ENCODE results near the gene TTC3. TPM values are rescaled to one million over a fixed set of nuclear protein-coding genes. Genes with fewer than 3 reads are reported as not detected.

The TTC3 gene
- total RNA-seq, 1 experiment from 2014 or later: 77.6 TPM

DNA sequence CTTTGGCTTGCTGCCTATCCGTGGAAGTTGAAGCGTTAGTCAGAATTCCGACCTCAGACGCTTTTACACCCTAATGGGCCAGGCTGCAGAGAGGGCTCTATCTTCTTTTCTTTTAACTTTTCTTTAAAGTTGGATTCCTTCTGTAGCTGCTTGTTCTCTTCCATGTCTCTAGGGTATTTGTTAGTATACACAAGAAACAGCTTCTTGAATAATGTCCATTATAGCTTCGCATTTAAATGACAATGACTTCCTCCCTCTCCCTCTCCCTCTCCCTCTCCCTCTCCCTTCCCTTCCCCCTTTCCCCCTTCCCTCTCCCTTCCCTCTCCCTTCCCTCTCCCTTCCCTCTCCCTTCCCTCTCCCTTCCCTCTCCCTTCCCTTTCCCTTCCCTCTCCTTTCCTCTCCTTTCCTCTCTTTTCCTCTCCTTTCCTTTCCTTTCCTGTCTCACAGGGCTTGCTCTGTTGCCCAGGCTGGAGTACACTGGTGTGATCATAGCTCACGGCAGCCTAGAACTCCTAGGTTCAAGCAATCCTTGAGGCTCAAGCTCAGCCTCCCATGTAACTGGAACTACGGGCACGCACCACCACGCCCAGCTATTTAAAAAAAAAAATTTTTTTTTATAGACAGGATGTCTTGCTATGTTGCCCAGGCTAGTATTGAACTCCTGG lies 33.5 kb upstream of the TTC3 start:
- ChIA-PET CTCF (no interaction called here), POLR2A (ENCODE audit: unreplicated experiment) (no interaction called here)
- Histone ChIP-seq H3K27me3 (ENCODE audit: insufficient read depth, low read depth) (no peaks in the 10 kb centered on the region), H4K20me1 (ENCODE audit: insufficient read depth) (no peaks in the 10 kb centered on the region), H3K9me3 (ENCODE audit: insufficient read depth, low read depth) (no peaks in the 10 kb centered on the region), H3K27ac (no peak overlapping the region), H3K4me1 (replicated peaks; ENCODE audit: insufficient read depth) (no peaks in the 10 kb centered on the region), H2AFZ (no peak overlapping the region), H3K36me3 (ENCODE audit: low read depth) (no peaks in the 10 kb centered on the region), H3K9me2 (ENCODE audit: insufficient read depth) (no peaks in the 10 kb centered on the region), H3K4me2 (no peak overlapping the region), H3F3A (ENCODE audit: insufficient read depth, low read depth) (no peaks in the 10 kb centered on the region), H3K4me3 (no peak overlapping the region), H3K79me2 (ENCODE audit: low read depth) (no peaks in the 10 kb centered on the region)
- DNase-seq: no peak
- no TSS peak for BruUV-seq (replicated peaks)
- TF ChIP-seq EZH2 (IDR thresholded peaks at IDR 0.05; ENCODE audit: low read depth): no peak
- TF ChIP-seq, protein P1, sequence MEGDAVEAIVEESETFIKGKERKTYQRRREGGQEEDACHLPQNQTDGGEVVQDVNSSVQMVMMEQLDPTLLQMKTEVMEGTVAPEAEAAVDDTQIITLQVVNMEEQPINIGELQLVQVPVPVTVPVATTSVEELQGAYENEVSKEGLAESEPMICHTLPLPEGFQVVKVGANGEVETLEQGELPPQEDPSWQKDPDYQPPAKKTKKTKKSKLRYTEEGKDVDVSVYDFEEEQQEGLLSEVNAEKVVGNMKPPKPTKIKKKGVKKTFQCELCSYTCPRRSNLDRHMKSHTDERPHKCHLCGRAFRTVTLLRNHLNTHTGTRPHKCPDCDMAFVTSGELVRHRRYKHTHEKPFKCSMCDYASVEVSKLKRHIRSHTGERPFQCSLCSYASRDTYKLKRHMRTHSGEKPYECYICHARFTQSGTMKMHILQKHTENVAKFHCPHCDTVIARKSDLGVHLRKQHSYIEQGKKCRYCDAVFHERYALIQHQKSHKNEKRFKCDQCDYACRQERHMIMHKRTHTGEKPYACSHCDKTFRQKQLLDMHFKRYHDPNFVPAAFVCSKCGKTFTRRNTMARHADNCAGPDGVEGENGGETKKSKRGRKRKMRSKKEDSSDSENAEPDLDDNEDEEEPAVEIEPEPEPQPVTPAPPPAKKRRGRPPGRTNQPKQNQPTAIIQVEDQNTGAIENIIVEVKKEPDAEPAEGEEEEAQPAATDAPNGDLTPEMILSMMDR (conservative IDR thresholded peaks at IDR 0.05): no peak
- intact Hi-C loops (cut with micrococcal nuclease; ENCODE audit: unreplicated experiment): no loop called here

DNA sequence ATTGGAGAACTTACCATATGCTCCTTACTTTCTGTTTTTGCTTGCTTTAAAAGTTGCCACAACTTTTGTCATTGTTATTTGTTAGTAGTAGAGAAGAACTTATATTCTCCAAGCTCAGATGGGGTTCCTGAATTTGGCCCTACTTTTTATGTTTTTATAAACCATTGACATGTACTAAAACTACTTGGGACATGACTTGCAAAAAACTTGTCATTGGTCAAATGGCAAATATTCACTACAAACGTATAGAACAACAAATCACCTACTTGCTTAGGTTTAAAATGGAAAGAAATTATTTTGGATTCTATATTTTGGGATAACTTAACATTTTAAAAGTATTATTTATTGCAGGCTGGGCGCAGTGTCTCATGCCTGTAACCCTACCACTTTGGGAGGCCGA lies 32.8 kb upstream of the TTC3 start:
- intact Hi-C loops (cut with micrococcal nuclease; ENCODE audit: unreplicated experiment): no loop called here
- CTCF ChIA-PET: no interaction called here
- Histone ChIP-seq H3K4me1 (replicated peaks; ENCODE audit: insufficient read depth) (no peaks in the 10 kb centered on the region), H3F3A (ENCODE audit: insufficient read depth, low read depth) (no peaks in the 10 kb centered on the region), H3K27me3 (ENCODE audit: insufficient read depth, low read depth) (no peaks in the 10 kb centered on the region), H3K9me2 (ENCODE audit: insufficient read depth) (no peaks in the 10 kb centered on the region), H4K20me1 (ENCODE audit: insufficient read depth) (no peaks in the 10 kb centered on the region), H3K36me3 (ENCODE audit: low read depth) (no peaks in the 10 kb centered on the region), H2AFZ (no peak overlapping the region), H3K27ac (no peak overlapping the region), H3K4me2 (no peak overlapping the region), H3K4me3 (no peak overlapping the region), H3K79me2 (ENCODE audit: low read depth) (no peaks in the 10 kb centered on the region), H3K9me3 (ENCODE audit: insufficient read depth, low read depth) (no peaks in the 10 kb centered on the region)
- no TSS peak for BruUV-seq (replicated peaks)
- DNase-seq: no peak
- POLR2A ChIA-PET (ENCODE audit: unreplicated experiment): no interaction called here
- TF ChIP-seq EZH2 (IDR thresholded peaks at IDR 0.05; ENCODE audit: low read depth): no peak
- TF ChIP-seq, protein P1 (conservative IDR thresholded peaks at IDR 0.05): no peak

DNA sequence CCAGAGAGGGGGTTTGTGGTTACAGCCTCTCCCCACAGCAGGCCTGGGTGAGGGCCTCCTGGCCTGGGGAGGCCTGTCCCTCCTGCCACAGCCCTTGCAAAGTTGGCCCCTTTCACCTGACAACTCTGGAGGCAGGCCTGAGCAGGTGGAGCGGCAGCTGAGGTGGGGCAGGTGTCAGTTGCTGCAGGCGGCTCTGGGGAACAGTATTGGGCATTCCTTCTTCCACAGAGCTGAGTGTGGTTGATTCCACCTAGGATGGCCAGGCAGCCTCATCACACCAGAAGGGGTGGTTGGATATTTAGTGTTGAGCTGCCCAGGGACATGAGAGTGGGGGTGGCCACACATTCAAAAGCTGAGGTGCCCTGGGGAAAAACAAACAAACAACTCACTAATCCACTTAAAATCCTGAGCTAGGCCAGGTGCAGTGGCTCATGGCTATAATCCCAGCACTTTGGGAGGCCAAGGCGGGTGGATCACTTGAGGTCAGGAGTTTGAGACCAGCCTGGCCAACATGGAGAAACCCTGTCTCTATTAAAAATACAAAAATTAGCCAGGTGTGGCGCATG lies 31.3 kb upstream of the TTC3 start:
- TF ChIP-seq EZH2 (IDR thresholded peaks at IDR 0.05; ENCODE audit: low read depth): no peak
- TF ChIP-seq, protein P1 (conservative IDR thresholded peaks at IDR 0.05): no peak
- Histone ChIP-seq H3K79me2 (ENCODE audit: low read depth) (no peaks in the 10 kb centered on the region), H2AFZ (no peak overlapping the region), H3K4me2 (no peak overlapping the region), H3K9me3 (ENCODE audit: insufficient read depth, low read depth) (no peaks in the 10 kb centered on the region), H3K36me3 (ENCODE audit: low read depth) (no peaks in the 10 kb centered on the region), H3K4me1 (replicated peaks; ENCODE audit: insufficient read depth) (peaks cover 9% of the 10 kb centered on the region), H3K9me2 (ENCODE audit: insufficient read depth) (no peaks in the 10 kb centered on the region), H3K27me3 (ENCODE audit: insufficient read depth, low read depth) (no peaks in the 10 kb centered on the region), H3K4me3 (no peak overlapping the region), H4K20me1 (ENCODE audit: insufficient read depth) (no peaks in the 10 kb centered on the region), H3F3A (ENCODE audit: insufficient read depth, low read depth) (no peaks in the 10 kb centered on the region), H3K27ac (no peak overlapping the region)
- no TSS peak for BruUV-seq (replicated peaks)
- no peak for DNase-seq
- intact Hi-C loops (cut with micrococcal nuclease; ENCODE audit: unreplicated experiment): no loop called here
- POLR2A ChIA-PET (ENCODE audit: unreplicated experiment): no interaction called here
- CTCF ChIA-PET: no interaction called here

Measured in PC-9 (cell line).